GM10266 (cell line): ENCODE results near the gene SYTL3.
"Not testable (repeated sequence)": the region's sequence is repeated elsewhere in the genome, so short reads cannot be mapped to it uniquely, and the experiment has no call there.

Source experiments
- DNase-seq: peaks from one replicate; pipeline ENCODE4 v3.0.0; 2012; ENCODE audit errors: extremely low spot score
- TF ChIP-seq, protein P1 (sequence below): IDR thresholded peaks from 2 replicates; pipeline ENCODE4 v1.5.1; 2012; ENCODE audit warnings: mild to moderate bottlenecking, low read depth; ENCODE audit not compliant: control insufficient read depth, insufficient read depth; ENCODE audit errors: missing control alignments

Gene SYTL3

GRCh38 chr6:158649289-158650143, at the start of gene SYTL3:
Gene SYTL3 (plus strand): TSS chr6:158650054. CDS start chr6:158663269, 13,215 bp downstream.
- DNase-seq: peak; percentile 58
- TF ChIP-seq, protein P1, sequence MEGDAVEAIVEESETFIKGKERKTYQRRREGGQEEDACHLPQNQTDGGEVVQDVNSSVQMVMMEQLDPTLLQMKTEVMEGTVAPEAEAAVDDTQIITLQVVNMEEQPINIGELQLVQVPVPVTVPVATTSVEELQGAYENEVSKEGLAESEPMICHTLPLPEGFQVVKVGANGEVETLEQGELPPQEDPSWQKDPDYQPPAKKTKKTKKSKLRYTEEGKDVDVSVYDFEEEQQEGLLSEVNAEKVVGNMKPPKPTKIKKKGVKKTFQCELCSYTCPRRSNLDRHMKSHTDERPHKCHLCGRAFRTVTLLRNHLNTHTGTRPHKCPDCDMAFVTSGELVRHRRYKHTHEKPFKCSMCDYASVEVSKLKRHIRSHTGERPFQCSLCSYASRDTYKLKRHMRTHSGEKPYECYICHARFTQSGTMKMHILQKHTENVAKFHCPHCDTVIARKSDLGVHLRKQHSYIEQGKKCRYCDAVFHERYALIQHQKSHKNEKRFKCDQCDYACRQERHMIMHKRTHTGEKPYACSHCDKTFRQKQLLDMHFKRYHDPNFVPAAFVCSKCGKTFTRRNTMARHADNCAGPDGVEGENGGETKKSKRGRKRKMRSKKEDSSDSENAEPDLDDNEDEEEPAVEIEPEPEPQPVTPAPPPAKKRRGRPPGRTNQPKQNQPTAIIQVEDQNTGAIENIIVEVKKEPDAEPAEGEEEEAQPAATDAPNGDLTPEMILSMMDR: no peak

DNA sequence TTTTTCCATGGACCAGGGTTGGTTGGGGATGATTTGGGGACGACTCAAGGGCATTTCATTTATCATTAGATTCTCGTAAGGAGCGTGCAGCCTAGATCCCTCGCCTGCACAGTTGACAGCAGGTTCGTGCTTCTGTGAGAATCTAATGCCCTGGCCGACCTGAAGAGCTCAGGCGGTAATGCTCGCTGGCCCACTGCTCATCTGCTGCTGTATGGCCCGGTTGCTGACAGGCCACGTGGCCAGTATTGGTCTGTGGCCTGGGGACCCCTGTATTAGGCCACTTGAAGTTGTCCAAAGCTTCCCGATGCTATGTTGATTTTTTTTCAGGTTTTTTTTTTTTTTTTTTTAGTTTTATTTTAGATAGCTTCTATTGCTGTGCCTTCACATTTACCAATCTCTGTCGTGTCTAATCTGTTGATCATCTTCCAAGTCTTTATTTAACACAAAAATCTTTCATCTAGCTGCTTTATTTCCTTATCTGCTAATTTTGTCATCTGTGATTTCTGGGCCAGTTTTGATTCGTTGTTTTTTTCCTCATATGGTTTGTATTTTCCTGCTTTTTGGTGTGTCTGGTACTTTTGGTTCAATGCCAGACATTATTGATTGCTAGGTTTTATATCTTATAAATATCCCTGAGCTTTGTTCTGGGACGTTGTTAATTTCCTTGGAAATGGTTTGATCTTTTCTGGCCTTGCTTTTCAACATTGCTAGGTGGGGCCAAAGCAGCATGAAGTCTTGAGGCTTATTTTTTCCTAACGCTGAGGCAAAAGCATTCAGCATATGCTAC, 46.4 kb upstream of the SYTL3 start:
- DNase-seq: no peak
- TF ChIP-seq, protein P1: no peak

GRCh38 chr6:158604048-158604406, 45.8 kb upstream of the SYTL3 start:
- TF ChIP-seq, protein P1: no peak
- DNase-seq: no peak

DNA sequence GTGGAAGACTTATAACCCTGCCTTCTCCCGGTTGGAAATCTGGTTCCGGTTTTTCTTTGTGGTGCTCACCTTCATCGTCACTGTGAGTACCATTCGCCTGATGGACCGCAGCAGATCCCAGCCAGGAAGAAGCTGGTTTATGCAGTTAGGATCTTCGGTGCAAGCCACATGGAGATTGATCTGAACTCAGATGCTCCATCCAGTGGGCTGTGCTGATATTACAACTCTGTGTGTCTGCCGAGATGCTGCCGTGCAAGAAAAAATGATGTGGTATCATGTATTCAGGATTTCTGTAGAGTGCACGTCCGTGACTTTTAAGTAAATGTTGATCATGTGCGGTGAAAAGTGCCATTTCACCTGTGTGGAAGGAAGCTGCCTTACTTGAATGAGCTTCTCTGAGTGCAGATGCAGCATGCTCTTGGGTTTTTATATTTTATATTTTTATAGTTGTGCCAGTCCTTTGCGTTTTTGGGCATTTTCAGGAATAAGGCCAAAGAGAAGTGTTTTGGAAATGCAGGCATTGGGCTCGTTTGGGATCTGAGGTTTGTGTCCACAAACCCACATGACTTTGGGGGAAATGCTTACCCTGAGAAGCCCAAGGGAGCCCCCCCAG, 44.5 kb upstream of the SYTL3 start:
- DNase-seq: peak; percentile 77
- TF ChIP-seq, protein P1: peak; percentile 74

GRCh38 chr6:158606011-158606410, 43.8 kb upstream of the SYTL3 start:
- DNase-seq: not testable (repeated sequence)

- DNase-seq: no peak
- TF ChIP-seq, protein P1: no peak
Measured at GRCh38 chr6:158606935-158607334, 42.9 kb upstream of the SYTL3 start.

DNA sequence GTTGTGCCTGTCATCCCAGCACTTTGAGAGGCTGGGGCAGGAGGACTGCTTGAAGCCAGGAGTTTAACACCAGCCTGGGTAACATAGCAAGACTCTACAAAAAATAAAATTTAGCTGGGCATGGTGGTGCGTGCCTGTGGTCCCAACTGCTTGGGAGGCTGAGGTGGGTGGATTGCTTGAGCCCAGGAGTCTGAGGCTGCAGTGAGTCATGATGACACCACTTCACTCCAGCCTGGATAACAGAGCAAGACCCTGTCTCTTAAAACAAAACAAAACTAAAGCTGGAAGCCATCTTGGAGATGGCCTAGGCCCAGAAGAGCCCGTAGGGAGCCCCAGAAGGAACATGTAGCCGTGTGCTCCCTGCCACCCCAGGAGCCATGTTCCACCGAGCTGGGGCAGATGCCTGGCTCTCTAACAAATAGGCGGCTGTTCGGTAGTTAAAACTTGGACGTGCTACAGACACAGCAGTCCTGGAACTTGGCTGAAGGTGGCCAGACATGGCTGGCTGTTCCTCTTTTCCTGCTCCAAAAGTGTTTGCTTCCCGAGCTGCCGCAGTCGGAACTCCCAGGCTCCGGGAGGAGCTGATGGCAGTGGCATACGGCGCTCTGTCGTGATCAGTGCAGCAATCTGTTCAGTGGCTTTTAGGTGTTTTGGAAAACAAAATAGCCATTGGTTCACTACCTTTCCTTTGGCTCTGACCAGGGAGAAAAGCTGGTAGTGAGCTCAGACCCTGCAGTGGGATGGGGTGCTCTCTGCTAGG, 42.3 kb upstream of the SYTL3 start:
- no peak for DNase-seq
- TF ChIP-seq, protein P1: no peak
